ENCODE results near the gene TARBP2. TPM values are rescaled to one million over a fixed set of nuclear protein-coding genes. Genes with fewer than 3 reads are reported as not detected.

TARBP2 gene
- polyA plus RNA-seq, 3 donors: 16.6 to 39.4 (median 24.4) TPM

DNA sequence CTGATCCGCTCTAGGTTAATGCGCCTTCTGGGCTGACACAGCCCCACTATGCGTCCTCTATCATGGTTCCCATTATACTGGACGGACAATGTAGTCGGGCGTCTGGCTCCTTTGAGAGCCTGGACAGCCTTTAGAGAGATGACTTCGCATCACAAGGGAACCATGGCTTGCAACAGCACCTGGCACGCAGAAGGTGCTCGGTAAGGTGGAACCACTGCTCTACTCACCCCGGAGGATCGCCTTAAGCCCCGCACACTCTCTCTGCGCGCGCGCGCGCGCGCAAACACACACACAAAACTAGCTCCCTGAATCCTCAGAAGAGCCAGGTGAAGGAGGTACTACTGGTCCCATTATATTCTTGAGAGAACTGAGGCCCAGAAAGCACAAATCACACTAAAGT, 8.9 kb upstream of the TARBP2 start:
- Histone ChIP-seq H3K9ac (ENCODE audit: insufficient read depth, low read length, poor library complexity, severe bottlenecking) (peak overlapping the region; percentile 36), H3K4me2 (replicated peaks; ENCODE audit: extremely low read depth, low read length, poor library complexity, severe bottlenecking) (peak overlapping the region; percentile 82), H2AFZ (ENCODE audit: insufficient read depth, low read depth, low read length, poor library complexity, severe bottlenecking) (peak overlapping the region; percentile 68), H3K27ac (ENCODE audit: low read depth in 1 of 2, low read length in 2 of 2) (no peak overlapping the region), H3K4me3 (replicated peaks in 1 of 3; ENCODE audit: low read depth in 2 of 3, low read length in 3 of 3) (peak overlapping the region in 2 of 3 experiments; percentile 36 to 77), H3K36me3 (replicated peaks in 1 of 2; ENCODE audit: control insufficient read depth in 1 of 2, insufficient read depth in 2 of 2, low read length in 2 of 2) (peaks cover 0 to 10% of the 10 kb centered on the region in 2 donors), H3K27me3 (ENCODE audit: control insufficient read depth in 2 of 2, insufficient read depth in 2 of 2, low read length in 2 of 2) (no peaks in the 10 kb centered on the region), H4K20me1 (ENCODE audit: insufficient read depth, low read length) (no peaks in the 10 kb centered on the region), H3K9me3 (replicated peaks in 1 of 2; ENCODE audit: control insufficient read depth in 1 of 2, insufficient read depth in 1 of 2, low read length in 2 of 2) (no peaks in the 10 kb centered on the region), H3K79me2 (ENCODE audit: insufficient read depth, low read length) (peaks cover 2% of the 10 kb centered on the region), H3K4me1 (ENCODE audit: control insufficient read depth in 1 of 2, insufficient read depth in 2 of 2, low read length in 2 of 2) (peaks cover 34 to 36% of the 10 kb centered on the region in 2 donors)
- no peak for DNase-seq
- peak overlapping the region; percentile 82 to 95 for H3K4me3 Mint-ChIP-seq
- H3K36me3 Mint-ChIP-seq: peaks cover 0 to 5% of the 10 kb centered on the region in 2 donors
- peaks cover 34% of the 10 kb centered on the region for H3K4me1 Mint-ChIP-seq
- TF ChIP-seq, protein P1, sequence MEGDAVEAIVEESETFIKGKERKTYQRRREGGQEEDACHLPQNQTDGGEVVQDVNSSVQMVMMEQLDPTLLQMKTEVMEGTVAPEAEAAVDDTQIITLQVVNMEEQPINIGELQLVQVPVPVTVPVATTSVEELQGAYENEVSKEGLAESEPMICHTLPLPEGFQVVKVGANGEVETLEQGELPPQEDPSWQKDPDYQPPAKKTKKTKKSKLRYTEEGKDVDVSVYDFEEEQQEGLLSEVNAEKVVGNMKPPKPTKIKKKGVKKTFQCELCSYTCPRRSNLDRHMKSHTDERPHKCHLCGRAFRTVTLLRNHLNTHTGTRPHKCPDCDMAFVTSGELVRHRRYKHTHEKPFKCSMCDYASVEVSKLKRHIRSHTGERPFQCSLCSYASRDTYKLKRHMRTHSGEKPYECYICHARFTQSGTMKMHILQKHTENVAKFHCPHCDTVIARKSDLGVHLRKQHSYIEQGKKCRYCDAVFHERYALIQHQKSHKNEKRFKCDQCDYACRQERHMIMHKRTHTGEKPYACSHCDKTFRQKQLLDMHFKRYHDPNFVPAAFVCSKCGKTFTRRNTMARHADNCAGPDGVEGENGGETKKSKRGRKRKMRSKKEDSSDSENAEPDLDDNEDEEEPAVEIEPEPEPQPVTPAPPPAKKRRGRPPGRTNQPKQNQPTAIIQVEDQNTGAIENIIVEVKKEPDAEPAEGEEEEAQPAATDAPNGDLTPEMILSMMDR (IDR thresholded peaks at IDR 0.05): no peak
- WGBS (ENCODE audit: insufficient coverage): 67% methylated on average over 12 of the region's 20 CpGs
- peak overlapping the region in 6 of 7 donors; percentile 40 to 86 (median 74) for H3K27ac Mint-ChIP-seq
- H3K27me3 Mint-ChIP-seq (ENCODE audit: low read depth in 3 of 3): peaks cover 0 to 2% (median 0%) of the 10 kb centered on the region in 3 donors
- intact Hi-C loops (cut with micrococcal nuclease): no loop called here
- no peaks in the 10 kb centered on the region for H3K9me3 Mint-ChIP-seq

DNA sequence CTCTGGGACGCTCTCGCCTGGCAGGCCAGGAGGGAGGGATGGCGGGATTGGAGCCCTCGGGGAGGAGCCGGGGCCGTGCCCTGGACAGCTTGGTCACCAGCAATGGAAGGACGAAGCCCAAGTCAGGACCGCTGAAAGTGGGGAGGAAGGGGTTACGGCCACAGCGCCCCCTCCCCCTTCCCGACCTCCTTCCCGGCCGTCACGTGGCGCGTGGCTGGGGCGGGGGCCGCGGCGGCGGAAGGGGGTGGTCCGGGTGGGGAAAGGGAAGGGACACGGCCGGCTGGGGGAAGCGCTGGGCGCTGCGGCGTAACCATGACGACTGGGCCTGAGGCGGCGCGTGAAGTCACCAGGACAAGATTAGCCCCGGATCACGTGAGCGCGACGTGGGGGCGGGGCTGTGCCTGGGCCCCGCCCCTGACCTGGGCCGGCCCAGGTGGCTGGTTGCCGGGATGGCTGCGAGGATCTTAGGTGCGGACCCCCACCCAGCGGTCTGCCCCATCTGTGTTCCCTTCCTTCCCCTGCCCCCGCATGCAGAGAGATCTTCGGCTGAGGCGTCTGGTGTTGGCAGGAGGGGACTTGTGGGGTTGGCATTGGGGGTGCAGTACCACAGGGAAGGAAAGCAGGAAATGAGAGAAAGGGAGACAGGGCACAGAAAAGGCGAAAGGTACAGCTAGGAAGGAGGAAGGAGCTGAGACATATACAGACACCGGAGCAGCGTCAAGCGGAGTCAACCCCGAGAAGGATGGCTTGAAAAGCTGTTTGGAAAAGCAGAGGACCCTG, 8.1 kb upstream of the TARBP2 start:
- intact Hi-C loops (cut with micrococcal nuclease): no loop called here
- Histone ChIP-seq H3K4me1 (ENCODE audit: control insufficient read depth in 1 of 2, insufficient read depth in 2 of 2, low read length in 2 of 2) (peaks cover 35 to 36% of the 10 kb centered on the region in 2 donors), H4K20me1 (ENCODE audit: insufficient read depth, low read length) (no peaks in the 10 kb centered on the region), H3K27me3 (ENCODE audit: control insufficient read depth in 2 of 2, insufficient read depth in 2 of 2, low read length in 2 of 2) (no peaks in the 10 kb centered on the region), H3K27ac (ENCODE audit: low read depth in 1 of 2, low read length in 2 of 2) (peak overlapping the region; percentile 3 to 48), H2AFZ (ENCODE audit: insufficient read depth, low read depth, low read length, poor library complexity, severe bottlenecking) (peak overlapping the region; percentile 68), H3K36me3 (replicated peaks in 1 of 2; ENCODE audit: control insufficient read depth in 1 of 2, insufficient read depth in 2 of 2, low read length in 2 of 2) (peaks cover 0 to 2% of the 10 kb centered on the region in 2 donors), H3K9me3 (replicated peaks in 1 of 2; ENCODE audit: control insufficient read depth in 1 of 2, insufficient read depth in 1 of 2, low read length in 2 of 2) (no peaks in the 10 kb centered on the region), H3K79me2 (ENCODE audit: insufficient read depth, low read length) (peaks cover 6% of the 10 kb centered on the region), H3K4me3 (replicated peaks in 1 of 3; ENCODE audit: low read depth in 2 of 3, low read length in 3 of 3) (peak overlapping the region; percentile 36 to 77 (median 39)), H3K4me2 (replicated peaks; ENCODE audit: extremely low read depth, low read length, poor library complexity, severe bottlenecking) (peak overlapping the region; percentile 82), H3K9ac (ENCODE audit: insufficient read depth, low read length, poor library complexity, severe bottlenecking) (peak overlapping the region; percentile 36)
- 0% methylated on average over 19 of the region's 52 CpGs for WGBS (ENCODE audit: insufficient coverage)
- peak; percentile 79 to 89 (median 88) for DNase-seq
- H3K4me1 Mint-ChIP-seq: peaks cover 39% of the 10 kb centered on the region
- H3K4me3 Mint-ChIP-seq: peak overlapping the region; percentile 82 to 95
- TF ChIP-seq, protein P1 (IDR thresholded peaks at IDR 0.05): no peak
- H3K9me3 Mint-ChIP-seq: no peaks in the 10 kb centered on the region
- no peaks in the 10 kb centered on the region for H3K36me3 Mint-ChIP-seq
- H3K27me3 Mint-ChIP-seq (ENCODE audit: low read depth in 3 of 3): peaks cover 0 to 2% (median 0%) of the 10 kb centered on the region in 3 donors
- H3K27ac Mint-ChIP-seq: peak overlapping the region; percentile 80 to 93 (median 88)

Measured in CD14-positive monocyte (primary cell).